HFFc6 (cell line): ENCODE measurements around the gene ARSK. TPM values are rescaled to one million over a fixed set of nuclear protein-coding genes. Genes with fewer than 3 reads are reported as not detected.

ENCODE experiments used
- DNase-seq: peaks from one replicate; pipeline ENCODE4 v3.0.0-alpha.2; 2018
- H3K27ac Mint-ChIP-seq: 2 replicates; pipeline ENCODE4 v1.8.0; 2020; ENCODE audit warnings: mild to moderate bottlenecking, mixed read lengths
- H3K27me3 Mint-ChIP-seq: 2 replicates; pipeline ENCODE4 v1.8.0; 2021; ENCODE audit warnings: mild to moderate bottlenecking, moderate library complexity, mixed read lengths; ENCODE audit not compliant: insufficient read depth
- H3K36me3 Mint-ChIP-seq: 2 replicates; pipeline ENCODE4 v1.8.0; 2021; ENCODE audit warnings: low read depth, mixed read lengths
- H3K4me1 Mint-ChIP-seq: 2 replicates; pipeline ENCODE4 v1.8.0; 2020; ENCODE audit warnings: low read depth, mixed read lengths
- H3K4me3 Mint-ChIP-seq: 2 replicates; pipeline ENCODE4 v1.8.0; 2020; ENCODE audit warnings: mild to moderate bottlenecking, moderate library complexity, mixed read lengths
- H3K9me3 Mint-ChIP-seq: 2 replicates; pipeline ENCODE4 v1.8.0; 2020; ENCODE audit warnings: mild to moderate bottlenecking, mixed read lengths
- total RNA-seq, 6 experiments: library from RNA; stranded (reverse); fragmentation: NEBNext Ultra II Directional; extraction: Animal tissue kit (Norgen Biotek cat#: 25700); gene quantifications; 2 replicates in 1 of 6; 3 replicates in 5 of 6; pipeline ENCODE4 v1.2.3, GENCODE V29; 2021
- TF ChIP-seq, protein P1 (sequence below): fragments of 200-600 bp; sonication (generic); IDR thresholded peaks from 2 replicates; pipeline ENCODE4 v1.5.0; 2021; ENCODE audit warnings: antibody characterized with exemption, mild to moderate bottlenecking

ARSK gene
- total RNA-seq, 6 experiments from 2014 or later = 11.6 to 19.7 (median 17.3) TPM

- no peak overlapping the region for H3K4me3 Mint-ChIP-seq
- H3K9me3 Mint-ChIP-seq = no peaks in the 10 kb centered on the region
- peaks cover 23% of the 10 kb centered on the region for H3K36me3 Mint-ChIP-seq
- no peak overlapping the region for H3K27ac Mint-ChIP-seq
- H3K27me3 Mint-ChIP-seq = peaks cover 2% of the 10 kb centered on the region; the same call in 1 of the 2 replicates
- DNase-seq = no peak
- no peaks in the 10 kb centered on the region for H3K4me1 Mint-ChIP-seq
- TF ChIP-seq, protein P1, sequence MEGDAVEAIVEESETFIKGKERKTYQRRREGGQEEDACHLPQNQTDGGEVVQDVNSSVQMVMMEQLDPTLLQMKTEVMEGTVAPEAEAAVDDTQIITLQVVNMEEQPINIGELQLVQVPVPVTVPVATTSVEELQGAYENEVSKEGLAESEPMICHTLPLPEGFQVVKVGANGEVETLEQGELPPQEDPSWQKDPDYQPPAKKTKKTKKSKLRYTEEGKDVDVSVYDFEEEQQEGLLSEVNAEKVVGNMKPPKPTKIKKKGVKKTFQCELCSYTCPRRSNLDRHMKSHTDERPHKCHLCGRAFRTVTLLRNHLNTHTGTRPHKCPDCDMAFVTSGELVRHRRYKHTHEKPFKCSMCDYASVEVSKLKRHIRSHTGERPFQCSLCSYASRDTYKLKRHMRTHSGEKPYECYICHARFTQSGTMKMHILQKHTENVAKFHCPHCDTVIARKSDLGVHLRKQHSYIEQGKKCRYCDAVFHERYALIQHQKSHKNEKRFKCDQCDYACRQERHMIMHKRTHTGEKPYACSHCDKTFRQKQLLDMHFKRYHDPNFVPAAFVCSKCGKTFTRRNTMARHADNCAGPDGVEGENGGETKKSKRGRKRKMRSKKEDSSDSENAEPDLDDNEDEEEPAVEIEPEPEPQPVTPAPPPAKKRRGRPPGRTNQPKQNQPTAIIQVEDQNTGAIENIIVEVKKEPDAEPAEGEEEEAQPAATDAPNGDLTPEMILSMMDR = no peak
Observed at GRCh38 chr5:95519151-95519550, 35.8 kb upstream of the ARSK start.

DNA sequence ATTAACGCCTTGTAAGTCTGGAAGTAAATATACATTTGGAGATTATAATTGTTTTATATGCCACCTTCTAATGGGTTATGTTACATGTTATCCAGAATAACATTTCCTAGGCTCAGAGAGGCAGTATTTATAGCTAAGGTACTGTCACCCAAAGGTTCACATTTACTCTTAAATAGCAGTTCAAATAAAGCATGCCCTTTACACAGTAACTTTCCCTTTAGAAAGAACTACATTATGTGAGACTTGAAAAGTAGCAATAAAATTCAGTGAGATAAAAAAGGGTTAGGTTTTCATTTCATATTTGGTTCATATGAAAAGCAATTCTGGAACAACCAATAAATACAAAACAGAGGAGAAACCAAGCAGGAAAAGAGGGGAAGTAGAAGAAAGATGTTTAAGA, 35.2 kb upstream of the ARSK start:
- DNase-seq = no peak
- Mint-ChIP-seq H3K36me3 (peaks cover 23% of the 10 kb centered on the region), H3K27ac (no peak overlapping the region), H3K9me3 (no peaks in the 10 kb centered on the region), H3K4me3 (no peak overlapping the region), H3K27me3 (peaks cover 2% of the 10 kb centered on the region; the same call in 1 of the 2 replicates), H3K4me1 (no peaks in the 10 kb centered on the region)
- TF ChIP-seq, protein P1 = no peak

DNA sequence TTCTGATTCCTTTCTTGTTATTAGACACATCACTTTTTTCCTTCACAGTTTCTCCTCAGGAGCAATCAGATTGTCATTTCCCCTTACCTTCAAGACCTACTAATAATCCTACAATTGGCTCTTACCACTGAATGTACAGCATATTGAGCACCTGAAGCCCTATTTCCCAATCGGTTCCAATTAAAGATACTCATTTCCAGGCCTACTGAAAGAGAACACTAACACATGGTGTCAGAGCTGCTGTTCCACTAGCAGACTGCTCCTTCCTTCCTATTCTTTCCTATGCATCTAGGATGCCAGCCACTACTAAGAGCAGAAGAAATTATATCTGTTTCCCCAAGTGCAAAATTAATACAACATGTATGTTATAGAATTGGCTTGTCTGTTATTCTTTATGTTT, 34.7 kb upstream of the ARSK start:
- H3K4me3 Mint-ChIP-seq = no peak overlapping the region
- H3K9me3 Mint-ChIP-seq = no peaks in the 10 kb centered on the region
- no peak overlapping the region for H3K27ac Mint-ChIP-seq
- no peaks in the 10 kb centered on the region for H3K4me1 Mint-ChIP-seq
- peaks cover 2% of the 10 kb centered on the region; the same call in 1 of the 2 replicates for H3K27me3 Mint-ChIP-seq
- DNase-seq = no peak
- TF ChIP-seq, protein P1 = no peak
- peaks cover 23% of the 10 kb centered on the region for H3K36me3 Mint-ChIP-seq

DNA sequence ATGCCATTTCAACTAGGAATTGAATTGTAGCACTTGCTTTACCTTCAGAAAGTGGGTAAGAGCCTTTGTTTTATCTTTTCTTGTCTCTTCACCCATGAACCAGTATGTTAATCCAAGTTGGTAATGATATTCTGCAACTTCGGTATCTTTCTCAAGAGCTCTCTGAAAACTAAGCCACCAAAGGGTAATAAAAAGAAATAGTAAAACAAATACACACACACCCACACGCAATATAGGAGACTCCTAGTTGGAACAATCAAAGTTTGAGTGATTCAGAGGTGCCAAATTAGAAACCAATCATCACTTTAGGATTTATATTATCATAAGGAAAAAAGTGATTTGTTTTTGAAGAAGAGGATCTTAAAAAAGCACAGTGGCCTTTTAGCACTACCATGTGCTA, 30.5 kb upstream of the ARSK start:
- H3K36me3 Mint-ChIP-seq = peaks cover 31% of the 10 kb centered on the region
- peaks cover 1% of the 10 kb centered on the region; the same call in 1 of the 2 replicates for H3K27me3 Mint-ChIP-seq
- TF ChIP-seq, protein P1 = no peak
- DNase-seq = no peak
- no peak overlapping the region for H3K4me3 Mint-ChIP-seq
- H3K4me1 Mint-ChIP-seq = peaks cover 15% of the 10 kb centered on the region
- H3K9me3 Mint-ChIP-seq = no peaks in the 10 kb centered on the region
- no peak overlapping the region for H3K27ac Mint-ChIP-seq

GRCh38 chr5:95526871-95527270, 28.0 kb upstream of the ARSK start:
- Mint-ChIP-seq H3K27me3 (peaks cover 1% of the 10 kb centered on the region; the same call in 1 of the 2 replicates), H3K4me3 (no peak overlapping the region), H3K27ac (no peak overlapping the region), H3K36me3 (peaks cover 31% of the 10 kb centered on the region), H3K9me3 (no peaks in the 10 kb centered on the region), H3K4me1 (peaks cover 36% of the 10 kb centered on the region)
- TF ChIP-seq, protein P1 = no peak
- DNase-seq = peak; percentile 23

DNA sequence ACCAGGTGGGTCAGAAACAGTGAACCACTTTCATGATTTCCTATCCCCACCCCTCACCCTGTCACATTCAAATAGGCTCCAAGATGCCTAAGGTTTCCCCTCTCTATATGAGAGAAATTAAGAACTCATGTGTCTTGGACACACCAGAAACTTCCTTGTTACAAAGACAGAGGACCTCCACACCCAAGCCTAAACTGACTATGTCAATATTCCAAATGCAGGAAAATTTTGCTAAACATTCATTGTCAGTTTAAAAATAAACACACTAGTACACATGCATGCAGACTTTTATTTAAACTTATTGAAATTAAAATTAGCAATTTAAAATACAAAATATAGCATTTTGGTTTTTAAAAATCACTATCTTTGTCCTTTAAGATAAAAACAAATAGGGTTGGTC, 26.3 kb upstream of the ARSK start:
- H3K36me3 Mint-ChIP-seq = peaks cover 31% of the 10 kb centered on the region
- DNase-seq = no peak
- peaks cover 51% of the 10 kb centered on the region for H3K4me1 Mint-ChIP-seq
- TF ChIP-seq, protein P1 = no peak
- H3K27me3 Mint-ChIP-seq = peaks cover 1% of the 10 kb centered on the region; the same call in 1 of the 2 replicates
- H3K9me3 Mint-ChIP-seq = no peaks in the 10 kb centered on the region
- H3K4me3 Mint-ChIP-seq = no peak overlapping the region
- H3K27ac Mint-ChIP-seq = no peak overlapping the region
